ENCODE results near the gene CCDC194.
"Not testable (repeated sequence)": the region's sequence is repeated elsewhere in the genome, so short reads cannot be mapped to it uniquely, and the experiment has no call there.

CCDC194 gene

DNA sequence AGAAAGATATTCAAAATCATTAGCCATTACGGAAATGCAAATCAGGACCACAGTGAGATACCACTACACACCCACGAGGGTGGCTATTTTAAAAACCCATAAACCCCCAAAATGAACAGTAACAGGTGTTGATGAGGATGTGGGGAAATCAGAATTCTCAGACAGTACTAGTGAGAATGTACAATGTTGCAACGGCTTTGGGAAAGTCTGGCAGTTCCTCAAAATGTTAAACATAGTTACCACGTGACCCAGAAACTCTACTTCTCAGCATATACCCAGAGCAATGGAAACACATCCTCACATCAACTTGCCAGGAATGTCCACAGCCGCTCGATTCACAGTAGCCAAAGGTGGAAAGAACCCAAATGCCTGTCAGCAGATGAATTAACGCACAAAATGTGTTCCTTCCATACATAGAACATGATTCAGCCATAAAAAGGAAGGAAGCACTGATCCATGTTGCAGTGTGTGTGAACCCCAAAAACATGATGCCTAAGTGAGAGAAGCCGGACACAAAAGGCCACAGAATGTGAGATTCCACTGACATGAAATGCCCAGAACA lies 23.9 kb downstream of the CCDC194 start:
- peak; percentile 67 for DNase-seq (ENCODE audit: low read depth)

DNA sequence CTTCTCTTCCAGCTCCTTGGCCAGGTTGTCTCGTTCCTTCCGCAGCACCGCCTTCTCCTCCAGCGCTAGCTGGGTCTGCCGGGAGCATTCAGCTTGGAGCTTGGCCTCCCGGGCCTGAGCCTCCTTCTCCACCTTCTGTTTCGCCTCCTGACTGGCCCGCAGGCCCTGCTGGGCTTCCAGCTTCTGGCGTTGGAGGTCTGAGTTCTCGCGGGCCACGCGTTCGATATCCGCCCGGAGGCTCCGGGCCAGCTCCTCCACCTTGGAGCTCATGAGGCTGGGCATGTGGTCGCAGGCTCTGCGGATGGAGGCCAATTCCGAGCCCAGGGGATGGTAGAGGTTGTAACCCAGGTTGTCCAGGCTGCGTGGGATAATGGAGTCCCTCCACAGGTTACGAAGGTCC lies 28.6 kb downstream of the CCDC194 start:
- DNase-seq (ENCODE audit: low read depth), result no peak

- DNase-seq (ENCODE audit: low read depth), result not testable (repeated sequence)
These were observed 30.0 kb downstream of the CCDC194 start for GRCh38 chr19:17363852-17364605.

- no peak for DNase-seq (ENCODE audit: low read depth)
These were observed 33.8 kb downstream of the CCDC194 start for GRCh38 chr19:17359905-17360800.

DNA sequence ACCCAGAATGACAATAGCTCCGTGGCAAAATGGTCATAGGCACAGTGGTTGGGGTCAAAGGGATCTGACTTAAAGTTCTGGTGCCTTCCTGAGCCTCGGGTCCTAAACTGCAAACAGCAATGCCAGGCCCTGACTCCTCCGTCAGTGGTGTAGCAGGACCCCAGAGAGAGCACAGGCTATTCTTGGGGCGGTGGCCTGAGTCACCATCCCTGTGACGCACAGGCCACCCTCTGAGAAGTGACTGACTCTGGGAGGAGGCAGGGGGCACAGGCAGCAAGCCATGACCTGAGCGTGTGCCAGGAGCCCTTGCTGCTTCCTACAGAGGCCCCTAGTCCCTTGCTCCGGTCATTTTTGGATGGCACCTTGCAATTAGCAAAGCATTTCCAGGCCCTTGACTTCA lies 35.6 kb downstream of the CCDC194 start:
- DNase-seq (ENCODE audit: low read depth), result no peak

GRCh38 chr19:17357724-17358123 lies 36.3 kb downstream of the CCDC194 start:
- DNase-seq (ENCODE audit: low read depth), result no peak

GRCh38 chr19:17357078-17357666 lies 36.8 kb downstream of the CCDC194 start:
- peak; percentile 25 for DNase-seq (ENCODE audit: low read depth)

DNA sequence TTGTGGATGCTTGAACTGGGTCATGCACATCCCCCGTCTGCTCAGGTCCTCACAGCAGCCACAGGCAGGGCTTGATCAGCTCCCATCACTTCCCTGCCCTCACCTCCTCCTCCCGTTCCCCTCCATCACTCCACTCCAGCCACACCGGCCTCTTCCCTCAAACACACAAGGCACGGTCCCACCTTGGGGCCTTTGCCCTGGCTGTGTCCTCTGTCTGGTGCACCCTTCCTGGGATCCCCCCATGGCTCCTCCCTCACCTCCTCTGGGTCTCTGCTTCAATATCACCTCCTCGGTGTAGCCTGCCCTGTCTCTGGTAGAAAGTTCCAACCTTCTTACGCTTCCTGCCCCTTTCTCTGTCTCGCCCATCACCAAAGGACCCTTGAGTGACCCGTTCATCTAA lies 40.6 kb downstream of the CCDC194 start:
- no peak for DNase-seq (ENCODE audit: low read depth)

DNA sequence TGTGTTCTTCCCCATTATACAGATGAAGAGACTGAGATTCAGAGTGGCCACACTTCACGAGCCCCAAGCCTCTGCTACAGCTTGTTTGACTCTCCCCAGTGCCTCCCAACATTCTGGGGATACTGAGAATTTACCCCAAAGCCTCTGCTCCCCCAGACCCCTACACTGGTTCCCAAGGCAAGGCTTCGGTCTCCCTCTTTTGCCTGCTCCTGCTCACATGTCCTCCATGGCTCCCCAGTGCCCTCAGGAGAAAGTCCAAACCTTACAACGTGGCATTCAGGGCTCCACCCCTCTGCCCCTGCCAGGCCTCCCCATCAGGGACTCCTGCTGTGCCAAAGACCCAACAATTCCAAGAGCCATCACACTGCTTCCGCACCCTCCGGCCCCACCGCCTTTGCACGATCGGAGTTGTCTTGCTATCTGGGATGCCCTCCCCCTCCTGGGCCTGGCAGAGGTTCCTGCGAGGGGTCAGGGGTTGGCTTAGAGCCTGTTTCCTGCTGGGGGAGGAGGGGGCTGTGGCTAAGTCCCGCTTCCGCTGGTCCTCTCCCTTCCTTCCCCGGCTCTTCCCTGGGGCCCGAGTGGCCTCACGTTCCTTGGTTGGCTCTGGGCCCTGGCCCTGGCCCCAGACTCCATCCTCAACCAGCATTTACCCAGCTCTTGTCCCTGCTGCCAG lies 41.3 kb downstream of the CCDC194 start:
- no peak for DNase-seq (ENCODE audit: low read depth)

DNA sequence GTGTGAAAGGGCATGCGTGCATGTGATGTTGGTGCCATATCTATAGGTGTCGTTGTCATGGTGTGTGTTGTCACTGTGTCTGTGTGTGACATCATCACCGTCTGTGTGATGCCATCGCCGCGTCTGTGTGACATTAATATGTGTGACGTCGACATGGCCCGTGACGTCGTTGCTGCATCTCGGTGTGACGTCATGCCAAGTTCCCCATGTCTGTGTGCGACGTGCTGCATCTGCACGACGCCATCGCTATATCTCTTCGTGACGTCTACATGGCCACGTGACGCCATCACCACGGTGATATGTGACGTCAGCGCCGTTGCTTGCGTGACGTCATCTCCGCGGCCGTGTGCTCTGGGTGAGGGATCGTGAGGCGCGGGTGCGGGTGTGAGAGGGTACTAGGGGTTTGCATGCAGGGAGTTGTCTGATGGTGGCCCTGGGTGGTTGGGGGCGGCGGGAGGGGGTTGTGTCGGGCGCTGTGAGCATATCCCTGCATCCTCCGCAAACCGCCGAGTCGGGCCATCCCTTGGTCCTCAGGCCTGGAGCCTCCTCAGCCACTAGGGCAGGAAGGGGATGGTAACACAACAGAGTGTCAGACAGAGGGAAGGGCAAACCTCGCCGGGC lies 42.1 kb downstream of the CCDC194 start:
- no peak for DNase-seq (ENCODE audit: low read depth)

DNA sequence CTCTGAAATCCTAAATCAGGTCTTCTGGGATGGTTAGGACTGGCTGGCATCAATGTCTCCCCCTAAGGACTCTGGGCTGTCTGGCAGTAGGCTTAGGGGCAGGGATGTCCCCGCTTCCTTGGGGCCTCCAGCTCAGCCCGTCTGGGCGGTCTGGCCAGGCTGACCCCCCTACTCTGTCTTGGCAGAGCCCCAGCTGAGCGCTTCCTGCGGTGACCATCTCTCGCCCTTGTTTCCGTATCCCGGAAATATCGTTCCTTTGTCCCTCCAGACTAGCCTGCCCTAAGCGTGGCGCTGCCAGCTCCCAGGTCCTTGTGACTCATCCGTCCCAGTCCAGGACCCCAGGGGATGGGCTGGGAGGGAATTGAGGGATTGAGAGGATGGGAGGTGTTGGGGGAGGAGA lies 45.3 kb downstream of the CCDC194 start:
- DNase-seq (ENCODE audit: low read depth), result no peak

DNA sequence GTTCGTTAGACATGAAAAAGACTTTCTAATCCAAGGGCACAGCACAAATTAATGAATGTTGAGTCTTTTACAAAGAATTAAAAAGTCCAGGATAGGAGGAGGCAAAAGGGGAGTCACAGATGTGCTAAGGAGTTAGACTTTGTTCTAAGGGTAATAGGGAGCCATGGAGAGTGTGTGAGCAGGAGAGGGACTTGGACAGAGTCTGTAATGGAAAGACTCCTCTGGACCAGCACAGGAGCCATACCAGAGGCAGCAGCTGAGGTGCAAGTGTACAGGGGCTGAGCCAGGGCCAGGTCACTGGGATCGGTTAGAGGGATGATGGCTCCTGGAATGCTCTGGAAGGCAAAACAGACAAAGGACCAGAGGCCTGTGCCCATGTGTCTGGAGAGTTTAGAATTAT lies 46.1 kb downstream of the CCDC194 start:
- DNase-seq (ENCODE audit: low read depth), result no peak

GRCh38 chr19:17347361-17347760 lies 46.6 kb downstream of the CCDC194 start:
- no peak for DNase-seq (ENCODE audit: low read depth)

DNA sequence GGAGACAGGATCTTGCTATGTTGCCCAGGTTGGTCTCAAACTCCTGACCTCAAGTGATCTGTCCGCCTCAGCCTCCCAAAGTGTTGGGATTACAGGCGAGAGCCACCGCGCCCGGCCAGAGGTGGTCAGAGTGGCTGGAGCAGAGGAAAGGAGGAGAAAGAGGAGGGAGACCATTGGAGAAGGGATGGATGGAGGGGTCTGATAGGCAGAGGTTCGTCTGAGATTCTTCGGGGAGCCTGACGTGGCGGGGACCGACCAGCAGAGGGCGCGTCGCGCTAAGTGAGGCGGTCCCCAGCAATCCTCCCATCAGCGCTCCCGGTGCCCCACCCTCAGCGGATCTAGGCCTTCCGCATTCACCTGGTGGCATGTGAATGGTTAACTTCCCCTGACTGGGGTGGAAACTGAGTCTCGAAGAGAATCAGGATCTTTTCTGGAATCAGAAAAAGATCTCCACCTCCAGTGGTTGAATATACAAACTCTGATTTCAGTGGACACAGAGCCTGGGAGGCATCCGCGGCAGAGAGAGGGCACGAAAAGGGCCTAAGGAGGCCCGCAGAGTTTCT lies 47.8 kb downstream of the CCDC194 start:
- DNase-seq (ENCODE audit: low read depth), result peak; percentile 45

DNA sequence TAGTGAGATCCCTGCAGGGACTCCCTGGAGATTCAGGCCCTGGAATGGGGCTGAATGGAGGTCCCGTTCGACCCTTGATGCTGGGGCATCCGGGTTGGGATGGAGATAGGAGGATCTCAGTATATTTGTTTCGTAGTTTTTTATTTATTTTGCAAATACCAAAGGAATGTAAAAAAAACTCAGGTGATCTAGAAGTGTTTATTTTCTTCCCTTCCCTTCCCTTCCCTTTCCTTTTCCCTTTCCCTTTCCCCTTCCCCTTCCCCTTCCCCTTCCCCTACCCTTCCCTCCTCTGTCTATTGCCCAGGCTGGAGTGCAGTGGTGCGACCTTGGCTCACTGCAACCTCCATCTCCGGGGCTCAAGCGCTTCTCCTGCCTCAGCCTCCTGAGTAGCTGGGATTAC lies 52.2 kb downstream of the CCDC194 start:
- DNase-seq (ENCODE audit: low read depth), result no peak

- no peak for DNase-seq (ENCODE audit: low read depth)
These were observed 52.6 kb downstream of the CCDC194 start for GRCh38 chr19:17341386-17341785.

GRCh38 chr19:17340871-17341357 lies 53.1 kb downstream of the CCDC194 start:
- peak; percentile 39 for DNase-seq (ENCODE audit: low read depth)
